Eye (tissue), 1 donor: ENCODE measurements around the gene TCF3.

ENCODE experiments used
- DNase-seq: peaks from one replicate; pipeline ENCODE4 v3.0.0-alpha.2; 2015

Gene TCF3

GRCh38 chr19:1609103-1609396 is 43.4 kb downstream of the TCF3 start:
- DNase-seq, result no peak

GRCh38 chr19:1608359-1609102 is 43.9 kb downstream of the TCF3 start:
- DNase-seq, result no peak

GRCh38 chr19:1606138-1606651 is 46.2 kb downstream of the TCF3 start:
- DNase-seq, result no peak

DNA sequence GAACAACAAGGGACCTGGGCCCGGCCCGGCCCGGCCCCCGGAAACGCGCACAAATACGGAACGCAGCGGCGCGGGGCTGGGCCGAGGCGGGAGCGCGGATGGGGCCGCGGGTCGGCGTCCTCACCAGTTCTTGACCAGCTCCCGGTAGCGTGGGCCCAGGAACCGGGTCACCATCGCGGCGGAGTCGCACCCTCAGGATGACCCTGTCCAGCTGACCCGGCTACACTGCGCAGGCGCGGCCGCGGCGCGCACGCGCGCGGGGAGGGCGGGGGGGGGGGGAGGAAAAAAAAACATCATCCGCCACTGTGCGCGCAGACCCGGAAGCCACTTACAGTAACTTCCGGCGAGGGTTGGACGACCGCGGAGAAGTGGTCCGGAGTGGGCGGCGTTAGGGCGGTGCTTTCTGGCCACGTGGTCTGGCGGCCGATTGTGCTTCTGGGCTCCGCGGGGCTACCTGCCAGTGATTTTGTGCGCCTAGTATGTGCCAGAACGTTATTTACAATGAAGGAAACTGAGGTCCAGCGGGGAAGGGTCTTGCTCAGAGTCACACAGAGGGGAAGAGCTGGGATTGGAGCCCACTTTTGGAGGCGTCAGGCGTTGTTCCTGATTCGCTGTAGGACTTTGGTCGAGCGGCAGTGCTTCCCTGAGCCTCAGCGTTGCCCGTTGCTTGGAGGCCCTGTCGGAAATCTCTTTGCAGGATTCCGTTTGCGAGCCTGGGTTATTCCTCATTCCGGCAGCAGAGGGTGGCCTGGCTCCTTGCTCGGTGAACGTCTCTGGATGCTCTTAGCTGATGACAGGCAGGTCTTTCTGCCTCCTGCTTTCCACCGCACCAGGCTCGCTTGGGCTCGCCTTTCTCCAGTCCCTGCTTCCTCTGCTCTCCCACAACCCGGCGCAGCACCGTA is 46.9 kb downstream of the TCF3 start, which contains the start of gene UQCR11:
Gene UQCR11 (minus strand): TSS at position 227 of the 902 bp plus-strand sequence. CDS start 53 bp downstream, at position 174.
- peak; percentile 98 for DNase-seq

DNA sequence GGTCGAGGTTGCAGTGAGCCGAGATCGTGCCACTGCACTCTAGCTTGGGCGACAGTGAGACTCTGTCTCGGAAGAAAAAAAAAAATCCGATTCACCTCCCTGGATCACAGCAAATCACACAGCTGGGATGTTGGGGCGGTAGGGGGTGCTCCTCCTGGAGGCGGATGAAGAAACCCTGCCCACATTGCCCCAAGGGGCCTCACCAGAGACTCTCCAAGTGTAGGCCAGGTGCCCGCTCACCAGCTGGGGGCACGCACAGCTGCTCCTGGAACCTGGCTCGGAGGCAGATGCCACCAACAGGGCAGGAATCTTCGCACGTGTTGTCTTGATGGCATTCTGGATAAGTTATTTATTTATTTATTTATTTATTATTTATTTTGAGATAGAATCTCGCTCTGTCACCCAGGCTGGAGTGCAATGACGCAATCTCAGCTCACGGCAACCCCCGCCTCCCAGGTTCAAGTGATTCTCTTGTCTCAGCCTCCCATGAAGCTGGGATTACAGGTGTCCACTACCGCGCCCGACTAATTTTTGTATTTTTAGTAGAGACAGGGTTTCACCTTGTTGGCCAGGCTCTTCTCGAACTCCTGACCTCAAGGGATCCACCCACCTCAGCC is 50.2 kb downstream of the TCF3 start:
- no peak for DNase-seq

GRCh38 chr19:1601613-1602064 is 50.8 kb downstream of the TCF3 start:
- DNase-seq, result no peak

DNA sequence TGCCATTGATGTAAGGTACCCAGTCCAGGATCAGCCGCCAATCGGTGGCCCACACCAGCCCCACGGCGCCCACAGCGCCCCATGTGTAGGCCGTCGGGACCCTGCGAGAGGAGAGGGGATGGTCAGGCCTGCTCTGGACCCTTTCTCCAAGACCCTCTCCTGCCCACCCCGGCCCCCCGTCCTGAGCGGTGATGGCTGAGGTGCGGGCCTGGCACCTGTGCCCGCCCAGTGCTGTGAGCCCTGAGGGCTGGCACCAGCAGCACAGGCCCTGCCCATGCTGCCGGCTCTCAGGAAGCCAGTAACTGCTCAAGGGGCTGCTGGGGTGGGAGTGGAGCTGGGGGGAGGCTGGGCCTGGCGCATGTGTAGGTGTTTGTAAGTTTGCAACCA is 53.0 kb downstream of the TCF3 start:
- no peak for DNase-seq

GRCh38 chr19:1598777-1599459 is 53.5 kb downstream of the TCF3 start:
- DNase-seq, result no peak

DNA sequence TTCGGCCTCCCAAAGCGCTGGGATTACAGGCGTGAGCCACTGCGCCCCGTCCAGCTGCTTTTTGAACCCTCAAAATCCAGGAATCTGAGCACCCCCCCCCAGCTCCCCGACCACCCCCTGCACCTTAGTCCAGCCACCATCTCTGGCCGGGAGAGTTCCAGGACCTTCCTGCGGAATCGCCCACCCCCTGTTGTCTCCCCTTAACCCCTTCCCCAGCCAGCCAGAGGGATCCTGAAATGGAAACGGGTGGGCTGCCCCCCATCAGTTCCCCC is 59.0 kb downstream of the TCF3 start:
- no peak for DNase-seq

DNA sequence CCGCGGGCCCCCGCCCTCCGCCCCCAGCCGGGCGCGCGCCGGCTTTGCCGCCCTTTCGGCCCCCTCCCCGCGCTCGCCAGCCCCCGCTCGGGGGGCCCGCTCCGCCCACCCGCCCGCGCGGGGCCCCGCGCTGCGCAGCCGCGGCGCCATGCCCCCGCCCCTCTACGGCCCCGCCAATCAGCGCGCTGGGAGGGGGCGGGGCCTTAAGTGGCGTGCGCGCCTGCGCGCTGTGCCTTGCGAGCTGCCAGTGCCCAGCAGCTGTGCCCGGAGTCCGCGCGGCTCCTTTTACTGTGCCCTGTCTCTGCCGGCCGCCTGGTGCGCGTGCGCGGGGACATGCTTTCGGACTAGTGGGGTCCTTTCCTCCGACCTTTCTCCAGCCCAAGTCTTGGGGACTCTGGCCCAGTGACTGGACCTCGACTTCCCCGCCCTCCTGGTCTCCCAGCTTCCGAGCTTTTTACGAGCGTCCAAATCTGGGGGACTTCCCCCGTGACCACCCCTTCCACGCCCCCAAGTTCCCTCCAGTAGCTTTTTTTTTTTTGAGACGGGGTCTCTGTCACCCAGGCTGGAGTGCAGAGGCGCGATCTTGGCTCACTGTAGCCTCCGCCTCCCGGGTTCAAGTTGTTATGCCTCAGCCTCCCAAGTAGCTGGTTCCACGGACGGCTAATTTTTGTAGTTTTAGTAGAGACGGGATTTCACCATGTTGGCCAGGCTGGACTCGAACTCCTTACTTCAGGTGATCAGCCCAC is 59.5 kb downstream of the TCF3 start, which contains the start of gene MBD3:
Gene MBD3 (minus strand): TSS at position 111 of the 746 bp plus-strand sequence. CDS start 234 bp downstream, outside the sequence.
- DNase-seq, result peak; percentile 97

- DNase-seq, result peak; percentile 96
Measured at GRCh38 chr19:1592024-1592754, 60.2 kb downstream of the TCF3 start.

- peak; percentile 72 for DNase-seq
Measured at GRCh38 chr19:1591421-1592023, 60.9 kb downstream of the TCF3 start.

GRCh38 chr19:1590641-1591397 is 61.6 kb downstream of the TCF3 start:
- DNase-seq, result peak; percentile 40

DNA sequence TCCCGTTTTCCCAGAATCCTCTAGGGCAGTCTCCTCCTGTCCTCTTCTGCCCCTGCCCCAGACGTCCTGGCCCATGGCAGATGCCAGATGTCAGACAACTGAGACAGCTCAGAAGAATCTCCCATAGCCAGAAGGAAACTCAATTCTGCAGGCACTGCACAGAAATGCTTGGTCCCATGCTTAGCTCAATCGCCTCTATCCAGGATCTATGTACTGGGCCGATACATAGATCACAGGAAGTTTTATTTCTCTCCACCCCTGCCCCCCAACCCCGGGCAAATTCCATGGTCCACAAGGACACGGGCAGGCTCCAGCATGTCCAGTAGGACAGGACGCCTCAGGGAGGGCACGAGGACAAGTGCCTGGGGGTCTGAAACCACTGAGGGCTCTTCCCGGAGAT is 64.5 kb downstream of the TCF3 start:
- peak; percentile 27 for DNase-seq

GRCh38 chr19:1585243-1585580 is 67.2 kb downstream of the TCF3 start:
- DNase-seq, result no peak

DNA sequence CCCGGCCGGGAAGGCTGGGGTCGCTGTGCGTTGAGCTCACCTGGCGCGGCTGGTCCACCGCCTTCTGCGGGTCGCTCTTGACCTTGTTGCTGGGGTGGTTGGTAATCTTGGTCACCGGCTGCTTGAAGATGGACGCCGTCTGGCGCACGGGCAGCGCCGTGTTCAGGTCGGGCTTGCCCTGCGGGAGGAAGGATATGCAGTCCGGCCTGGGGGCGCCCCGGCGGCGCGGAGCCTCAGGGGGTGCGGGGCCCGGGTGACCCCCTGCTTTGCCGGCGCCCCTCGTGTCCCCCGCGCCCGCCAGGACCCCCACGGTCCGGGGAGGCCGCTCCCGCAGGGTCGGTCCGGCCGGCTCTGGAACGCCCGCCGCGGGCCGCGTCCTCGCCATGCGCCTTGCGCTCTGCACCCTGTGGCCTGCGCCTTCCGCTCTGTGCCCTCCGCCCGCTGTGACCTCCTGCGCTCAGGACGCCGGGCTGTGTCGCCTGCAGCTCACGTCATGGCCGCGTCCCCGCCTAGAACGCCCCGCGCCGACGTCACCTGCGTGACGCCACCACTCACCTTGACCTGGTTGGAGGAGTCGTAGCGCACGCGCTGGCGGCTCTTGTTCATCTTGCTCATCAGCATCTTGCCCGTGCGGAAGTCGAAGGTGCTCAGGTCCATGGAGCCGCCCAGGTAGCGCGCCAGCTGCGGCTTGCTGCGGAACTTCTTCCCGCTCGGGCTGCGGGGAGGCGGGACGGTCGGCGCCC is 67.7 kb downstream of the TCF3 start:
- no peak for DNase-seq

DNA sequence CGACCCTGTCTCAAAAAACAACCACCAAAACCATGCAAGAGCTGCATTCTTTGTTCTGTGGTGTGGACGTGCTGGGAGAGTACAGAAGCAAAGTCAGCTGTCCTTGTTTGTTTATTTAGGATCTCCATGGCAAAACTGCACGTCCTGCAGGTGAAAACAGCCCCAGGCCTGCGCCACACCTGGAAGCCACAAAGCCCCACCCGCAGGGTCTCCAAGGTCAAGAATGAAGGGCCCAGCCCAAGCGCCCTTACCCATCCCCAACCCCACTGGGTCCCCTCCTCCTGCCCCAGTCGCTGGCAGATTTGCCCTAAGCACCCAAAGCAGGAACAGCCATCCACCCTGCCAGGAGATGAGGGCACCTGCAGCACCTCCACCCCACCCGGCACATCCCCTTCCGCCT is 70.2 kb downstream of the TCF3 start:
- no peak for DNase-seq

DNA sequence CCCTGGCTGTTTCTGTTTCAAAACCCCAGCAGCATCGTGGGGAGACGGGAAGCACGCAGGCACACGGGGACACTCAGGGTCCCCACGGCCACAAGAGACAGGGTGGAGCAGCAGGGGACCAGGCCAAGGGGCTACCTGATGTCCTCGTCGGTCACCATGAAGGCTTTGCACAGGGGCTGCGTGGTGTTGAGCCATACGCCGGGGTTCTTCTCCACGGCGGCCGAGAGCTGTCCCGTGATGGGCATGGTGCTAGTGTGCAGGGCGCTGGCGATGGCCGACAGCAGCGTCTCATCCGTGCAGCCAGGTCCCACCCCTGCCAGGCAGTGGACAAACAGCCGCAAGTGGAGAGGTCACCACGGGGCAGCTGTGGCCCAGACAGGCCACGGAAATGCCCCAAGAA is 71.5 kb downstream of the TCF3 start:
- DNase-seq, result no peak

GRCh38 chr19:1580382-1580781 is 72.0 kb downstream of the TCF3 start:
- DNase-seq, result no peak

DNA sequence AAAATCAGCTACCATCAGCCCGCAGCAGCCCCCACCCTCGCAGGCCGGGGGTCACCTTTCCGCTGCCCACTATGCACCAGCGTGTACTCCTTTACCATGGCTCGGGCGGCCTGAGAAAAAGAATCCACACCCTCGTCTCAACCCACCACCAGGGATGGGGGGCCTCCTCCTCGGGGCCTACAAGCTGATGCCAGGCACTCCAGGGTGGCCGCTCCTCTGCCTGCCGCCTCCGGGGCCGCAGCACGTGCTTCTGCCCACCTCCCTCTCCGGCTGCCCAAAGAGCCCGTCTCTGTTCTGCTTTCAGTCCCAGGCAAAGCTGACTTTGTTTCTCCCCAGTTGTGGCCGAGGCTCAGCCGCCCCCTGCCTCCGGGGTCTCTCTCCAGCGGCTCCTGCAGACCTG is 73.2 kb downstream of the TCF3 start:
- DNase-seq, result no peak
